HUES6 (cell line): ENCODE measurements around the gene EPHA4.

Experiments used
- H3K27ac ChIP-seq: 2 replicates; pipeline ENCODE4 v1.7.0; 2013; ENCODE audit warnings: low read depth, mild to moderate bottlenecking, low read length, inconsistent platforms
- H3K27me3 ChIP-seq: 2 replicates; pipeline ENCODE4 v1.6.1; 2013; ENCODE audit warnings: low read length; ENCODE audit not compliant: control insufficient read depth, insufficient read depth
- H3K36me3 ChIP-seq: 2 replicates; pipeline ENCODE4 v1.6.1; 2013; ENCODE audit warnings: low read length; ENCODE audit not compliant: control insufficient read depth, insufficient read depth
- H3K4me1 ChIP-seq: 2 replicates; pipeline ENCODE4 v1.6.1; 2013; ENCODE audit warnings: low read length; ENCODE audit not compliant: control insufficient read depth, insufficient read depth
- H3K4me3 ChIP-seq: 2 replicates; pipeline ENCODE4 v1.5.1; 2013; ENCODE audit warnings: low read depth, low read length
- H3K9ac ChIP-seq: one replicate; pipeline ENCODE4 v1.6.1; 2013; ENCODE audit warnings: mild to moderate bottlenecking, low read length
- H3K9me3 ChIP-seq: 2 replicates; pipeline ENCODE4 v1.6.1; 2013; ENCODE audit warnings: low read depth, low read length; ENCODE audit not compliant: control insufficient read depth, insufficient read depth

EPHA4 gene

DNA sequence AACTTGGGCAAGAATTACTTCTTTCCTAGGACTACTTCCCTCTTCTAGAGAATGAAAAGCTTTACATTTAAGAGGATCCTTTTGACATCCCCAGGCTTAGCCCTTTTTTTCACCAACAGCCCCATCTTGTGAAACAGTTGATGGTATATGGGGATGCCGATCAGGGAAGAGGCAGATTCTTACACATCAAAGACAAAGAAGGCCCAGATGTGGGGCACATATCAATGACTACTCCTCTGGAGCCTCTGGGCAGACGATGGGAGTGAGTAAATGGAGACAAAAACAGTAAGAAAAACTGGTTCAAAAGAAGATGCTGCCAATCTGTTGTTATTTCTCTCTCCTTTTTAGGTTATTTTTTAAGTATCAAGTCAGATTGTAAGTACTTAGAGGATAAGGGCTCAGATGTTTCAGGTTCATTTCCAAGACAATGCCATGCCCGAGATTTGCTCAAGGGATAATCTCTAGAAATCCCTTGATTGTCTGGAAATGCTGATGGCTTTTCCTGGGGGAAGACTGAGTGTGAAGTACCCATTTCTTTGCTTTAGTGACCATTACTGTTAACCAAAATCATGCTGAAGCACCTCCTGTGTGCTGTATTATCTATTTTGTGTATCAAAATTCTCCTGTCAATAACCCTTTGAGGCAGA is 117.5 kb downstream of the EPHA4 start:
- Histone ChIP-seq H3K4me3 (no peak overlapping the region), H3K27me3 (no peaks in the 10 kb centered on the region), H3K9ac (no peak overlapping the region), H3K9me3 (no peaks in the 10 kb centered on the region), H3K36me3 (no peaks in the 10 kb centered on the region), H3K27ac (no peak overlapping the region), H3K4me1 (peaks cover 23% of the 10 kb centered on the region)

DNA sequence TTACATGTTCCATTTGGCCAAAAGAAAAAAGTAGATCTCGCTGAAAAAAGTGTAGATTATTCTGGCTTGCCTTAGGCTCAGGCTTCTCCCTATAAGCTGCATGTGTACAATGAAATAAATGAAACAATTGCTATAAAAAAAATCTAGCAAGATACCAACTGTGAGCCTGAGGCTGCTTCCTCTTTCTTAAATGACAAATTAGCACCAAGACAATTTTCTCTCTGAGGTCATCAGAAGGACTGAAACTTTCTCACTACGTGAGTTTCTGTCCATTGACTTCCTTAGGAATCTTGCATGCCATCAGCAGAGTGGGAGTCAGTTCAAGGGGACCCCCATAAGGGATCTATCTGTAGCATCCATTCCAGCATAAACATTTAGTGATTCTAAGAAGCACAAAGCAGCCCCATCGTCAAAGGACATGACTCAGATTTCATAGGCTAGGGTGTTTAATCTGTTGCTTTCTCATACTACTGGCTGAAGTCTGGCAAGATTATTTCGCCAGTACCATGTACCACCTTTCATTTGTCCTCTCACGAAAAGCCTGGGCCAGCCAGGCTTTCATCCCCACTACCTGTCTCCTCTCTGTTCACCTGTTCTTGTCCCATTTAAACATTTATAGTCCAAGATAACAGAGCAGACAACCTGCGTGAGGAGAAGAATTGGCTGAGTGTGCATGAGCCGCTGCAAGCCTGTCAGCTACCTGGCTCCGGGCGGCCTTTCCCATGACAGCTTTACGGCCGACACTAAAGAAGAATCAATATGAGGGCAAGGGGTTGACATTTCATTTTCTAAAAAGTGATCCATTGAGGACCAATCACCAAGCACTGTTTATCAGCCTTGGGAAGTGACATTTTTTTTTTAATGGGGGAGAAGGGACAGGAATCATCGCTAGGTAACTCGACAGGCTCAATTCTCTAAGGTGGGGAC is 120.0 kb downstream of the EPHA4 start:
- Histone ChIP-seq H3K27ac (no peak overlapping the region), H3K36me3 (no peaks in the 10 kb centered on the region), H3K27me3 (no peaks in the 10 kb centered on the region), H3K9me3 (no peaks in the 10 kb centered on the region), H3K4me3 (no peak overlapping the region), H3K4me1 (peaks cover 35% of the 10 kb centered on the region), H3K9ac (no peak overlapping the region)

DNA sequence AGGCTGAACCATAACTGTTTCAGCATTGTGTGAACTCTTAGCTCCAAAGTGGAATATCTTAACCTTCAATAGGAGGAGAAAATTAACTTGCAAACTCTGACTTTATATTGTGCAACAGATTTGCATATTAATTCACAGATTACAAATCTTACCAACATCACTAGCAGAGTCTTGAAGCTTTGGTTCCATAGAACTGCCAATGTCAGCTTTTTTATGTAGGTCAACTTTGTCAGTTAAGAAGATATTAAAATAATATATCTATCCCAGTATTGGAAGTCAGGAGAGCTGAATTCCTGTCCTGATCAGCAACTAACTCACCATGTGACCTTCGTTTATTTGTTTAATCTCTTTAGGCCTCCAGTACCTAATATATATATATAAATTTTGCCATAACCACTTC is 121.8 kb downstream of the EPHA4 start:
- H3K4me3 ChIP-seq = no peak overlapping the region
- peaks cover 30% of the 10 kb centered on the region for H3K4me1 ChIP-seq
- no peak overlapping the region for H3K9ac ChIP-seq
- H3K27me3 ChIP-seq = no peaks in the 10 kb centered on the region
- no peaks in the 10 kb centered on the region for H3K36me3 ChIP-seq
- no peak overlapping the region for H3K27ac ChIP-seq
- no peaks in the 10 kb centered on the region for H3K9me3 ChIP-seq

DNA sequence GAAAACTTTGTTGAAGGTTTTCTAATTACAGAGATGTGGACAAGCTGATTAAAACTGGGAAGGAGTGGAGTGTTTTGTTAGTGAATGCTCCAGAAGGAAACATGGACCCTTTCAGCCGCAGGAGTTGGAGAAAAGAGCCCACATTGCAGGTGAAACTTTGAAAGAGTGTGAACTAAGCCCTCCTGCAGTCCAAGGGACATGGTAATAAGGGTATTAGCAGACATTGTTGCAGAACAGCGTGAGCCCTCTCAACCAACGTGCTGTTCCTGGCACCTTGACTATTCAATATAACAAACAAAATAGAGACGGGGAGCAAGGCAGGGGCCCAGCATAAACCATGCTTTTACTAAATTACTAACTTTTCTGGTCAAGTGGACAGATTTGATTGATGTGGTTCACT is 122.7 kb downstream of the EPHA4 start:
- H3K4me3 ChIP-seq = no peak overlapping the region
- H3K9ac ChIP-seq = no peak overlapping the region
- no peaks in the 10 kb centered on the region for H3K36me3 ChIP-seq
- no peaks in the 10 kb centered on the region for H3K9me3 ChIP-seq
- H3K27me3 ChIP-seq = no peaks in the 10 kb centered on the region
- peaks cover 21% of the 10 kb centered on the region for H3K4me1 ChIP-seq
- H3K27ac ChIP-seq = no peak overlapping the region

DNA sequence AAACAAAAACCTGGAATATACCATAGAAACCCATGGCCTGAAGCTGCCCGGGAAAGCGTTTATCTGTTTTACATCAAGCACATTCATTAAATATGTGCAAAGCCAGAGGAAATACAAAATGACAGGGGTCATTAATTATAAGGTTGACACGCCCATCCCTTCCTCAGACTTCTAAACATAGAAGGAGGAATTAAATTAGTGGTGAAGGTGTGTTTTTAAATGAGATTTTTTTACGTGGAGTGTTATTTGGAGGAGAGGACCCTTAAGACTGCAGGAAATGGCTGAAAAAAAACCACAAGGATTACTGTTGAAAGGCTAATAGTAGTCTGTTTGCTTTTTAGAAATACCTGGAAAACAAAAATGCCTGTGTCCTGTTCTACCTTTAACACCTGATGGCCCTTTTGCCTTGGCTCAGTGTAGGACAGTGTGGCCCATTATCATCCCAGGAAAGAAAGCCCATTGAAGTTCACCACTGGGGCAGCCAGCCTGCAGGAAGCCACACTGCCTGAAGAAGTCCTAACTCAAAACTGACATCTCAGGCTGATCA is 123.2 kb downstream of the EPHA4 start:
- no peaks in the 10 kb centered on the region for H3K27me3 ChIP-seq
- H3K4me3 ChIP-seq = no peak overlapping the region
- peaks cover 19% of the 10 kb centered on the region for H3K4me1 ChIP-seq
- no peaks in the 10 kb centered on the region for H3K9me3 ChIP-seq
- no peak overlapping the region for H3K9ac ChIP-seq
- H3K36me3 ChIP-seq = no peaks in the 10 kb centered on the region
- no peak overlapping the region for H3K27ac ChIP-seq

DNA sequence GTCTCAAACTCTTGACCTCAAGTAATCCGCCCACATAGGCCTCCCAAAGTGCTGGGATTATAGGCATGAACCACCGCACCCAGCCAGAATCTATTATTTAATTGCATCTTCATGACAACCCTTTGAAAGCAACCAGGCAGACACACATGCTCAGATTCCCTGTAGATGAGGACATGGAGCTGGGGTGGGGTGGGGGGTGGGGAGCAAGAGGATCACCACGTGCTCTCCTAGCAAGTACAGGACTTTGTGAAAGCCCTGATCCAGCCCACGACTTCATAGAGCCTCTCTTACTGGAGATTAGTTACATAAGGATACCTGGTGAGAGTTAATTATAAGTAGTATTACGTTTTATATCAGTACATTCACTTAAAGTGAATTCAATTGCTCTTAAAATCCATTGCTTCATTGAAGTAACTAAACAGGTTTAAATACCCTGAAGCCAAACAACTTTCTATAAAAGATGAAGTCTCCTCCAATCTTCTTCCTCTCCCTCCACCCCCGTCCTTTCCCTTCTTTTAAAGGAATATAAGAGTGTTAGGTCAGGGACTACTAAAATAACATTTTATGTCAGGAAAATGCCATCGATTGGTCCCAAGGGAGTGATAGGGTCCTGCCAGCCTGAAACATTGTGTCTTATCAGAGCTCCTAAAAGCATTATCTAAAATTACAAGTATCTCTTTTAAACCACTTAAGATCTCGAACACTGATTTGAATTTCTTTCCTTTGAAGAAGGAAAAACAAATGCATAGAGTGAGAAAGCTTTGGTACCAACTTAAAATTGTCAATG is 123.9 kb downstream of the EPHA4 start:
- H3K4me1 ChIP-seq = peaks cover 19% of the 10 kb centered on the region
- no peak overlapping the region for H3K9ac ChIP-seq
- H3K9me3 ChIP-seq = no peaks in the 10 kb centered on the region
- H3K36me3 ChIP-seq = no peaks in the 10 kb centered on the region
- no peak overlapping the region for H3K4me3 ChIP-seq
- H3K27me3 ChIP-seq = no peaks in the 10 kb centered on the region
- H3K27ac ChIP-seq = no peak overlapping the region

DNA sequence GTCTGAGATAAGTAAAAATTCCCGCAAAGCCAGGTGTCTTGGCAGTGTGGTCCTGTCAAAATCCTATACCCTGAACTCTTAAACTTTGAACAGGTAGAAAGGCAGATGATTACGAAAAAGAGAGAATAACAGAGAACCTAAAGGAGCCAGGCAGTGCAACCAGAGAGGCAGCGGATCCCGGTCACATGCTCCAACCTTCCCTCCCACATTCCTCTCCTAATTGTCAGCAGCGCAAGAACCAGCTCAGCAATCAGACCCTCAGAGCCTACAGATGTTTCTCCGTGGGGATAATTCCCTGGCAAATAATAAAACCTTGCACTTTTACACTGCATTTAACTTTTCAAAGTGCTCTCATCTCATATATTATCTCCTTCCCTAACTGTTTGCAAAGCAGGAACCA is 124.8 kb downstream of the EPHA4 start:
- no peak overlapping the region for H3K27ac ChIP-seq

DNA sequence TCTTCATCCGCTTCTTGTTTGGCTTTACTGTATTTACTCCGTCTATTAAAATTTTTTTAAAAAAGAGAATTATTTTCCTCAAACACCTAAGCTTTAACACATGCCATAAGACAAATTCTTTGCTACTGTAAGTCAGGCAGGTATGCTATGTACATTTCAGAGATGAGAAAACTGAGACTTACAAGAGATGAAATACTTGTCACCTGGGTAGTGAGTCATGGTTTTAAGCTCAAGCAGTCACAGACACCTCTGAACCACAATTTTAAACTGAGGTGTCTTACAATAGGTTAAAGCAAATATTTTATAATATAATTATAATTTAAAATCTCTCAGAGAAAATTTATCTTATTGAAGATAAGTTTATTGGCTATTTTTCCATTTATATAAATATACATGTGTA is 126.0 kb downstream of the EPHA4 start:
- no peaks in the 10 kb centered on the region for H3K9me3 ChIP-seq
- H3K4me1 ChIP-seq = peaks cover 19% of the 10 kb centered on the region
- peaks cover 18% of the 10 kb centered on the region; the same call in 1 of the 2 replicates for H3K36me3 ChIP-seq
- no peaks in the 10 kb centered on the region for H3K27me3 ChIP-seq
- no peak overlapping the region for H3K4me3 ChIP-seq
- no peak overlapping the region for H3K9ac ChIP-seq
- no peak overlapping the region for H3K27ac ChIP-seq

More for the DNA sequence above, 124.8 kb downstream of the EPHA4 start:
- no peaks in the 10 kb centered on the region for H3K9me3 ChIP-seq
- H3K4me3 ChIP-seq = no peak overlapping the region
- peaks cover 7% of the 10 kb centered on the region; the same call in 1 of the 2 replicates for H3K36me3 ChIP-seq
- H3K27me3 ChIP-seq = no peaks in the 10 kb centered on the region
- peaks cover 19% of the 10 kb centered on the region for H3K4me1 ChIP-seq
- H3K9ac ChIP-seq = no peak overlapping the region

DNA sequence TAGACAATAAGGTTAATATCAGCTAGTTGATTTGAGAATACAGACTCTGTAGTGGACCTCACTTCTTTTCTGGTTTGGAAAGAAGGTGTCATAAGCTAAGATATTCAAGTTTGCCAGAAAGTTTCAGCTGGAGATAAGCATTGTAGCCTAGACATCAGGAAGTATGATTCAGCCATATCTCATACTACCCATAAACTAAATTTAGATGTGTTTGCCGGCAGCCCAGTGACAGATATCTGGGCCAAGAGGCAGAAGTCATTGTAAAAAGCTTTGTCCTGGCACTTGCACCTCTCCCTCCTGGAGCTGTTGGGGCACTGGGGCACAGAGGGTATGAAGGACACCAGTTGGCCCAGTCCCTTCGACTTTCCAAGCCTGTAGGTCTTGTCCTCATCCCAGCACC is 128.0 kb downstream of the EPHA4 start:
- Histone ChIP-seq H3K9me3 (no peaks in the 10 kb centered on the region), H3K36me3 (peaks cover 18% of the 10 kb centered on the region; the same call in 1 of the 2 replicates), H3K4me3 (no peak overlapping the region), H3K4me1 (peaks cover 16% of the 10 kb centered on the region), H3K27ac (no peak overlapping the region), H3K9ac (no peak overlapping the region), H3K27me3 (no peaks in the 10 kb centered on the region)

DNA sequence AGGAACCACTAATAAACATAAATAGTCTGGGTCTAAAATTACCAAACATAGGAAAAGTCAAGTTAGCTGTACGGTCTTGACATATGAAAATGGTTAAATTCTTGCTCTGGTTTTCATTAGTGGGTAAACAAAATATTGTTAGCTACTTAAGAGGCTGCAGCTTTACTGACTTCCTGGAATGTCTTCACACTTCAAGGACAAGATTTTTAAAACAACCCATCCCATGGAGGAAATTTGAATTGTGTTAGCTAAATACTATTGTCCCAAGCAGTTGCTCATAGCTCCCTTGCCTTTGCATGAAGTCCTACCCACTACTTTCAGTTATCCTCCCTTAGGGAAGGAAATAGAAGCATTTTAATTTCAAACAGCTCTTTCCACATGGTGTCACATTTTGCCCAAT is 128.5 kb downstream of the EPHA4 start:
- Histone ChIP-seq H3K27me3 (no peaks in the 10 kb centered on the region), H3K9ac (no peak overlapping the region), H3K27ac (no peak overlapping the region), H3K36me3 (peaks cover 18% of the 10 kb centered on the region; the same call in 1 of the 2 replicates), H3K4me3 (no peak overlapping the region), H3K4me1 (peaks cover 13% of the 10 kb centered on the region), H3K9me3 (no peaks in the 10 kb centered on the region)
